HG03432 (cell line): ENCODE results near the gene AKNAD1.
"Not testable (repeated sequence)": the region's sequence is repeated elsewhere in the genome, so short reads cannot be mapped to it uniquely, and the experiment has no call there.

Source experiments
- ATAC-seq: cut with Tn5 transposase; IDR thresholded peaks from one replicate; pipeline ENCODE4 v1.9.1; 2021; ENCODE audit warnings: mild to moderate bottlenecking, moderate library complexity; ENCODE audit not compliant: unreplicated experiment

AKNAD1 gene

GRCh38 chr1:108792420-108792819 lies 64.5 kb downstream of the AKNAD1 start:
- ATAC-seq: no peak

DNA sequence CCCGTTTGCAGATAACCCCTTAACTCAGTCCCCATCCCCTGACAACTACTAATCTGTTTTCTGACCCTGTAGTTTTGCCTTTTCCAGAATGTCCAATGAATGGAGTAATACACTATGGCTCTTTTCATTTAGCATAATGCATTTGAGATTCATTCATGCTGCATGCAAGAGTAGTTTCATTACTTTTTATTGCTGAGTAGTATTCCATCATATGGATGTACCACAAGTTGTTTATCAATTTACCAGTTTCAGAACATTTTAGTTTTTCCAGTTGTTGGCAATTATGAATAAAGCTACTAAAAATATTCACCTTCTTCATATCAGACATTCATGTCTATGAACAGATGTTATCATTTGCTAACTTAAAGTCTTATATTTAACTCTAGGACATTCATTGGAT lies 65.1 kb downstream of the AKNAD1 start:
- ATAC-seq: no peak

DNA sequence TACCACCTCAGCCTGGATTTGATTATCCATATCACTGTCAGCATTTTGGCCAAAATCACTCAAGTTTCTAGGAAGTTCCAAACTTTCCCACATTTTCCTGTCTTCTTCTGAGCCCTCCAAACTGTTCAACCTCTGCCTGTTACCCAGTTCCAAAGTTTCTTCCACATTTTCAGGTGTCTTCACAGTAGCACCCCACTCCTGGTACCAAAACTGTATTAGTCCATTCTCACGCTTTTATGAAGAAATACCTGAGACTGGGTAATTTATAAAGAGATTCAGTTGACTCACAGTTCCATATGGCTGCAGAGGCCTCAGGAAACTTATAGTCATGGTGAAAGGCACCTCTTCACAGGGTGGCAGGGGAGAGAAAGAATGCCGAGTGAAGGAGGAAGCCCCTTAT lies 71.0 kb downstream of the AKNAD1 start:
- ATAC-seq: no peak

DNA sequence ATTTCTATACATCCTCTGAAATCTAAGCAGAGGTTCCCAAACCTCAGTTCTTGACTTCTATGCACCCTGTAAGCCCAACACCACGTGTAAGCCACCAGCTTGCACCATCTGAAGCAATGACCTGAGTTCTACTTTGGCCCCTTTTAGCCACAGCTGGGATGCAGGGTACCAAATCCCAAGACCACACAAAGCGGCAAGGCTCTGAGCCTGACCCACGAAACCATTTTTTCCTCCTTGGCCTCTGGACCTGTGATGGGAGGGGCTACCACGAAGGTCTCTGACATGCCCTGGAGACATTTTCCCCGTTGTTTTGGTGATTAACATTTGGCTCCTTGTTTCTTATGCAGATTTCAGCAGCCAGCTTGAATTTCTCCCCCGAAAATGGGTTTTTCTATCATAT lies 71.6 kb downstream of the AKNAD1 start:
- no peak for ATAC-seq

DNA sequence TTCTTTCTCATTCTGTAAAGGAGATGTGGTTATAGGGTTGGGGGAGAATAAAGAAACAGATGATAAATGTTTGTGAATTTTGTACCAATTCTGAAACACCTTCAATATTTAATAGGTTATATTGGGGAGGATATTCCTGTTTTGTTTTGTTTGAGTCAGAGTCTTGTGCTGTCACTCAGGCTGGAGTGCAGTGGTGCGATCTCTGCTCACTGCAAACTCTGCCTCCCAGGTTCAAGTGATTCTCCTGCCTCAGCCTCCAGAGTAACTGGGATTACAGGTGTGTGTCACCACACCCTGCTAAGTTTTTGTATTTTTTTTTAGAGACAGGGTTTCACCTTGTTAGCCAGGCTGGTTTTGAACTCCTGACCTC lies 75.3 kb downstream of the AKNAD1 start:
- not testable (repeated sequence) for ATAC-seq

GRCh38 chr1:108780937-108781574 lies 75.8 kb downstream of the AKNAD1 start:
- ATAC-seq: no peak

- ATAC-seq: no peak
Measured at GRCh38 chr1:108779455-108779854, 77.4 kb downstream of the AKNAD1 start.

GRCh38 chr1:108777839-108778238 lies 79.1 kb downstream of the AKNAD1 start:
- no peak for ATAC-seq

- no peak for ATAC-seq
Measured at GRCh38 chr1:108767708-108768107, 89.2 kb downstream of the AKNAD1 start.

GRCh38 chr1:108767115-108767514 lies 89.8 kb downstream of the AKNAD1 start:
- no peak for ATAC-seq
